WTC11 (cell line): ENCODE results near the gene SAMD9L. TPM values are rescaled to one million over a fixed set of nuclear protein-coding genes. Genes with fewer than 3 reads are reported as not detected.

Source experiments
- ATAC-seq: fragments of 200-7000 bp; cut with Tn5 transposase; 2 replicates; pipeline ENCODE4 v1.10.0; 2021; ENCODE audit warnings: mild to moderate bottlenecking, moderate library complexity
- CTCF ChIA-PET: fragments of 300-600 bp; sonication (Branson Sonifier 250); formaldehyde crosslinking; loops from one replicate; lab custom pipeline; 2021; ENCODE audit warnings: antibody characterized with exemption; lab: Charles Lee
- POLR2A ChIA-PET: fragments of 350-600 bp; sonication (Branson Sonifier 250); formaldehyde crosslinking; loops from one replicate; lab custom pipeline; 2021; ENCODE audit warnings: antibody characterized with exemption; lab: Charles Lee
- DNase-seq: peaks from one replicate; pipeline ENCODE4 v3.0.0; 2021; ENCODE audit warnings: low spot score
- H3K27ac Mint-ChIP-seq: 2 replicates; pipeline ENCODE4 v1.8.0; 2021; ENCODE audit warnings: mixed read lengths
- H3K27me3 Mint-ChIP-seq: 2 replicates; pipeline ENCODE4 v1.8.0; 2021; ENCODE audit warnings: low read depth, mild to moderate bottlenecking, moderate library complexity, mixed read lengths
- H3K36me3 Mint-ChIP-seq: 2 replicates; pipeline ENCODE4 v1.8.0; 2021; ENCODE audit warnings: mixed read lengths
- H3K4me1 Mint-ChIP-seq: 2 replicates; pipeline ENCODE4 v1.8.0; 2022; ENCODE audit warnings: mixed read lengths
- H3K4me3 Mint-ChIP-seq: 2 replicates; pipeline ENCODE4 v1.8.0; 2021; ENCODE audit warnings: mild to moderate bottlenecking, moderate library complexity, mixed read lengths
- H3K9me3 Mint-ChIP-seq: 2 replicates; pipeline ENCODE4 v1.8.0; 2021; ENCODE audit warnings: mixed read lengths
- AR ChIP-seq: fragments of 250-450 bp; sonication (Bioruptor Pico); IDR thresholded peaks from 2 replicates; pipeline ENCODE4 v1.9.0; 2021; ENCODE audit warnings: mild to moderate bottlenecking
- ELF4 ChIP-seq: sonication (generic); formaldehyde crosslinking; IDR thresholded peaks from 2 replicates; pipeline ENCODE4 v1.8.1; 2022; ENCODE audit warnings: low read depth, mild to moderate bottlenecking, moderate library complexity, missing genetic modification reagents
- EMX1 ChIP-seq: fragments of 250-450 bp; sonication (Bioruptor Pico); IDR thresholded peaks from 2 replicates; pipeline ENCODE4 v1.8.0; 2021; ENCODE audit warnings: mild to moderate bottlenecking
- GABPB1 ChIP-seq: sonication (generic); formaldehyde crosslinking; IDR thresholded peaks from 2 replicates; pipeline ENCODE4 v1.8.1; 2023; ENCODE audit warnings: mild to moderate bottlenecking, missing genetic modification reagents
- GTF2I ChIP-seq: fragments of 250-450 bp; sonication (Bioruptor Pico); conservative IDR thresholded peaks from 2 replicates; pipeline ENCODE4 v1.4.0; 2021; ENCODE audit warnings: mild to moderate bottlenecking
- IRF1 ChIP-seq: sonication (generic); formaldehyde crosslinking; IDR thresholded peaks from 2 replicates; pipeline ENCODE4 v1.8.0; 2023; ENCODE audit warnings: missing genetic modification reagents
- JAZF1 ChIP-seq: fragments of 250-450 bp; sonication (Bioruptor Pico); IDR thresholded peaks from 2 replicates; pipeline ENCODE4 v1.9.0; 2021; ENCODE audit warnings: moderate library complexity, mild to moderate bottlenecking, inconsistent platforms
- JUN ChIP-seq: sonication (generic); formaldehyde crosslinking; IDR thresholded peaks from 2 replicates; pipeline ENCODE4 v1.8.0; 2023; ENCODE audit warnings: mild to moderate bottlenecking, missing genetic modification reagents
- TEAD4 ChIP-seq: sonication (generic); formaldehyde crosslinking; IDR thresholded peaks from 2 replicates; pipeline ENCODE4 v1.8.0; 2022; ENCODE audit warnings: mild to moderate bottlenecking, missing genetic modification reagents
- ZNF219 ChIP-seq: sonication (generic); formaldehyde crosslinking; IDR thresholded peaks from 2 replicates; pipeline ENCODE4 v1.8.0; 2023; ENCODE audit warnings: missing genetic modification reagents, mild to moderate bottlenecking, borderline replicate concordance
- ZNF232 ChIP-seq: sonication (generic); formaldehyde crosslinking; IDR thresholded peaks from 2 replicates; pipeline ENCODE4 v1.8.0; 2022; ENCODE audit warnings: mild to moderate bottlenecking, missing genetic modification reagents
- total RNA-seq: library from RNA; stranded (reverse); gene quantifications from 3 replicates; pipeline ENCODE4 v1.2.3, GENCODE V29; 2021
- TF ChIP-seq, protein P1 (sequence below): fragments of 250-450 bp; sonication (Bioruptor Pico); IDR thresholded peaks from 2 replicates; pipeline ENCODE4 v1.9.0; 2021; ENCODE audit warnings: mild to moderate bottlenecking
- TF ChIP-seq, protein P2 (sequence below): sonication (generic); formaldehyde crosslinking; conservative IDR thresholded peaks from 2 replicates; pipeline ENCODE4 v1.8.1; 2023; ENCODE audit warnings: mild to moderate bottlenecking, low read depth, missing genetic modification reagents, moderate library complexity
- TF ChIP-seq, protein P3 (sequence below): sonication (generic); formaldehyde crosslinking; IDR thresholded peaks from 2 replicates; pipeline ENCODE4 v1.8.1; 2022; ENCODE audit warnings: mild to moderate bottlenecking, missing genetic modification reagents, moderate library complexity, borderline replicate concordance
- TF ChIP-seq, protein P4 (sequence below): sonication (generic); formaldehyde crosslinking; IDR thresholded peaks from 2 replicates; pipeline ENCODE4 v1.8.0; 2022; ENCODE audit warnings: mild to moderate bottlenecking, missing genetic modification reagents
- TF ChIP-seq, protein P5 (sequence below): sonication (generic); formaldehyde crosslinking; IDR thresholded peaks from 2 replicates; pipeline ENCODE4 v1.8.1; 2022; ENCODE audit warnings: mild to moderate bottlenecking, moderate library complexity, missing genetic modification reagents

Gene SAMD9L
- total RNA-seq, 1 experiment from 2014 or later: 0.15 TPM

DNA sequence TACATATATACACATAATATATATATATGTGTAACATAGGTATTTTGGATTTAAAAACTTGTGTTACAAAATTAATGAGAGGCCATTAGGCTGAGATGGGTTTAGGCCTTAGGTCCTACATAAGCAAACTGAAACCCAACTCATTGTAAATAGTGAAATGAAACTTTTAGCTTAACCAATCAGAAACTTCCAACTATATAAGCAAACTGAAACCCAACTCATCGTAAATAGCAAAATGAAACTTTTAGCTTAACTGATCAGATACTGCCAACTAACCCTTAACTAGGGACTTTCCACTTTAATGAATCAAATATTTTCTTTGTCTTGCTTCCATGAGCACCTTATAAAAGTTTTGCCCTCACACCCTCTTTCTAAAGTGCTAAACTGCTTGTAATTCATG lies 17.3 kb upstream of the SAMD9L start (continued):
- no peak for TF ChIP-seq ZNF219
- TF ChIP-seq TEAD4 (CRISPR knock-in tag): no peak
- TF ChIP-seq IRF1 (CRISPR knock-in tag): no peak
- no peak for TF ChIP-seq GABPB1 (CRISPR knock-in tag)
- no peak for TF ChIP-seq JUN (CRISPR knock-in tag)
- TF ChIP-seq, protein P1, sequence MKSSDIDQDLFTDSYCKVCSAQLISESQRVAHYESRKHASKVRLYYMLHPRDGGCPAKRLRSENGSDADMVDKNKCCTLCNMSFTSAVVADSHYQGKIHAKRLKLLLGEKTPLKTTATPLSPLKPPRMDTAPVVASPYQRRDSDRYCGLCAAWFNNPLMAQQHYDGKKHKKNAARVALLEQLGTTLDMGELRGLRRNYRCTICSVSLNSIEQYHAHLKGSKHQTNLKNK (CRISPR knock-in tag): no peak
- TF ChIP-seq, protein P2, sequence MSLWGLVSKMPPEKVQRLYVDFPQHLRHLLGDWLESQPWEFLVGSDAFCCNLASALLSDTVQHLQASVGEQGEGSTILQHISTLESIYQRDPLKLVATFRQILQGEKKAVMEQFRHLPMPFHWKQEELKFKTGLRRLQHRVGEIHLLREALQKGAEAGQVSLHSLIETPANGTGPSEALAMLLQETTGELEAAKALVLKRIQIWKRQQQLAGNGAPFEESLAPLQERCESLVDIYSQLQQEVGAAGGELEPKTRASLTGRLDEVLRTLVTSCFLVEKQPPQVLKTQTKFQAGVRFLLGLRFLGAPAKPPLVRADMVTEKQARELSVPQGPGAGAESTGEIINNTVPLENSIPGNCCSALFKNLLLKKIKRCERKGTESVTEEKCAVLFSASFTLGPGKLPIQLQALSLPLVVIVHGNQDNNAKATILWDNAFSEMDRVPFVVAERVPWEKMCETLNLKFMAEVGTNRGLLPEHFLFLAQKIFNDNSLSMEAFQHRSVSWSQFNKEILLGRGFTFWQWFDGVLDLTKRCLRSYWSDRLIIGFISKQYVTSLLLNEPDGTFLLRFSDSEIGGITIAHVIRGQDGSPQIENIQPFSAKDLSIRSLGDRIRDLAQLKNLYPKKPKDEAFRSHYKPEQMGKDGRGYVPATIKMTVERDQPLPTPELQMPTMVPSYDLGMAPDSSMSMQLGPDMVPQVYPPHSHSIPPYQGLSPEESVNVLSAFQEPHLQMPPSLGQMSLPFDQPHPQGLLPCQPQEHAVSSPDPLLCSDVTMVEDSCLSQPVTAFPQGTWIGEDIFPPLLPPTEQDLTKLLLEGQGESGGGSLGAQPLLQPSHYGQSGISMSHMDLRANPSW (CRISPR knock-in tag): no peak
- TF ChIP-seq GTF2I (CRISPR knock-in tag): no peak
- TF ChIP-seq ELF4 (CRISPR knock-in tag): no peak
- no peak for TF ChIP-seq EMX1 (CRISPR knock-in tag)
- TF ChIP-seq, all 79 proteins: peak for 0

GRCh38 chr7:93164766-93165165 lies 16.6 kb upstream of the SAMD9L start:
- H3K4me3 Mint-ChIP-seq: no peak overlapping the region
- H3K27me3 Mint-ChIP-seq: peaks cover 26% of the 10 kb centered on the region
- no peak for DNase-seq
- H3K27ac Mint-ChIP-seq: no peak overlapping the region
- H3K36me3 Mint-ChIP-seq: no peaks in the 10 kb centered on the region
- TF ChIP-seq, protein P3, sequence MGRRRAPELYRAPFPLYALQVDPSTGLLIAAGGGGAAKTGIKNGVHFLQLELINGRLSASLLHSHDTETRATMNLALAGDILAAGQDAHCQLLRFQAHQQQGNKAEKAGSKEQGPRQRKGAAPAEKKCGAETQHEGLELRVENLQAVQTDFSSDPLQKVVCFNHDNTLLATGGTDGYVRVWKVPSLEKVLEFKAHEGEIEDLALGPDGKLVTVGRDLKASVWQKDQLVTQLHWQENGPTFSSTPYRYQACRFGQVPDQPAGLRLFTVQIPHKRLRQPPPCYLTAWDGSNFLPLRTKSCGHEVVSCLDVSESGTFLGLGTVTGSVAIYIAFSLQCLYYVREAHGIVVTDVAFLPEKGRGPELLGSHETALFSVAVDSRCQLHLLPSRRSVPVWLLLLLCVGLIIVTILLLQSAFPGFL: no peak
- TF ChIP-seq, protein P4, sequence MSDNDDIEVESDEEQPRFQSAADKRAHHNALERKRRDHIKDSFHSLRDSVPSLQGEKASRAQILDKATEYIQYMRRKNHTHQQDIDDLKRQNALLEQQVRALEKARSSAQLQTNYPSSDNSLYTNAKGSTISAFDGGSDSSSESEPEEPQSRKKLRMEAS (CRISPR knock-in tag): no peak
- TF ChIP-seq ZNF232 (CRISPR knock-in tag): no peak
- no peak for TF ChIP-seq GABPB1 (CRISPR knock-in tag)
- no peak for TF ChIP-seq ELF4 (CRISPR knock-in tag)
- TF ChIP-seq EMX1 (CRISPR knock-in tag): no peak
- TF ChIP-seq JAZF1: no peak
- TF ChIP-seq AR (CRISPR knock-in tag): no peak
- TF ChIP-seq, protein P5, sequence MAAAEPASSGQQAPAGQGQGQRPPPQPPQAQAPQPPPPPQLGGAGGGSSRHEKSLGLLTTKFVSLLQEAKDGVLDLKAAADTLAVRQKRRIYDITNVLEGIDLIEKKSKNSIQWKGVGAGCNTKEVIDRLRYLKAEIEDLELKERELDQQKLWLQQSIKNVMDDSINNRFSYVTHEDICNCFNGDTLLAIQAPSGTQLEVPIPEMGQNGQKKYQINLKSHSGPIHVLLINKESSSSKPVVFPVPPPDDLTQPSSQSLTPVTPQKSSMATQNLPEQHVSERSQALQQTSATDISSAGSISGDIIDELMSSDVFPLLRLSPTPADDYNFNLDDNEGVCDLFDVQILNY (CRISPR knock-in tag): no peak
- H3K9me3 Mint-ChIP-seq: 0 out of 2 replicates have a peak, but pooled peaks cover 6% of the 10 kb centered on the region
- ChIA-PET CTCF (no interaction called here), POLR2A (no interaction called here)
- ATAC-seq: no peak
- H3K4me1 Mint-ChIP-seq: no peaks in the 10 kb centered on the region
